HCT116 (cell line): Measurements from ENCODE around the gene MAN1A1. TPM values are rescaled to one million over a fixed set of nuclear protein-coding genes. Genes with fewer than 3 reads are reported as not detected.

Experiments
- ATAC-seq: fragments of 200-7000 bp; cut with Tn5 transposase; 2 replicates; pipeline ENCODE4 v1.9.1; 2020; ENCODE audit warnings: mild to moderate bottlenecking, moderate library complexity
- BruUV-seq: library from RNA; stranded (reverse); fragments of 400-500 nt; replicated peaks from 2 replicates; lab custom pipeline; 2021; lab: Mats Ljungman, UMichigan
- CTCF ChIA-PET: fragments of 300-600 bp; sonication (Branson Sonifier 250); formaldehyde crosslinking; loops from one replicate; lab custom pipeline; 2021; ENCODE audit warnings: antibody characterized with exemption; lab: Charles Lee
- POLR2A ChIA-PET: fragments of 300-600, 350-600 bp; sonication (Branson Sonifier 250); formaldehyde crosslinking; loops from one replicate; lab custom pipeline; 2021; ENCODE audit warnings: antibody characterized with exemption; lab: Charles Lee
- RAD21 ChIA-PET, 2 experiments: fragments of 300-600 bp; sonication (Branson Sonifier 250); formaldehyde crosslinking; loops; one replicate each; lab custom pipeline; 2023; ENCODE audit warnings: low total read pairs in 2 of 2; ENCODE audit not compliant: uncharacterized antibody in 2 of 2, unreplicated experiment in 2 of 2, low non-redundant PET in 1 of 2; lab: Charles Lee
- DNase-seq: peaks from one replicate; pipeline ENCODE4 v3.0.0-alpha.2; 2010; ENCODE audit warnings: low read depth, low spot score
- H2AFZ ChIP-seq: fragments of 200-600 bp; shearing (Covaris generic), sonication (generic); 2 replicates; pipeline ENCODE4 v1.6.1; 2017; ENCODE audit warnings: low read depth, mixed run types, mixed read lengths, antibody characterized with exemption, low read length; ENCODE audit not compliant: poor library complexity, severe bottlenecking
- H3K27ac ChIP-seq: 2 replicates; pipeline ENCODE4 v1.5.1; 2012; ENCODE audit warnings: low read depth, low read length
- H3K27me3 ChIP-seq: fragments of 200-600 bp; sonication (generic); 2 replicates; pipeline ENCODE4 v1.6.1; 2016; ENCODE audit warnings: mixed run types, low read length, mixed read lengths; ENCODE audit not compliant: insufficient read depth
- H3K36me3 ChIP-seq, 2 experiments: fragments of 200-500 bp in 1 of 2; fragments of 200-600 bp in 1 of 2; sonication (Bioruptor generic) in 1 of 2; sonication (generic) in 1 of 2; 2 replicates each; pipeline versions ENCODE4 v1.5.1 to v1.6.1; 2014 to 2016; ENCODE audit warnings: low read length in 2 of 2, inconsistent platforms in 1 of 2, mixed read lengths in 1 of 2, mixed run types in 1 of 2; ENCODE audit not compliant: insufficient read depth in 2 of 2, control insufficient read depth in 1 of 2
- H3K4me1 ChIP-seq, 2 experiments: fragments of 200-600 bp in 1 of 2; sonication (generic) in 1 of 2; 2 replicates each; pipeline versions ENCODE4 v1.5.1 to v1.6.1; 2012 to 2017; ENCODE audit warnings: low read length in 2 of 2, inconsistent platforms in 1 of 2, mild to moderate bottlenecking in 1 of 2, mixed read lengths in 1 of 2, mixed run types in 1 of 2, moderate library complexity in 1 of 2; ENCODE audit not compliant: insufficient read depth in 2 of 2, control insufficient read depth in 1 of 2
- H3K4me2 ChIP-seq: fragments of 200-600 bp; sonication (generic); 2 replicates; pipeline ENCODE4 v1.6.1; 2017; ENCODE audit warnings: mixed run types, low read length, mixed read lengths
- H3K4me3 ChIP-seq, 2 experiments: fragments of 200-600 bp in 1 of 2; sonication (generic) in 1 of 2; replicated peaks in 1 of 2; 2 replicates each; pipeline ENCODE4 v1.5.1; 2011 to 2016; ENCODE audit warnings: low read length in 2 of 2, control low read depth in 1 of 2, low read depth in 1 of 2, mild to moderate bottlenecking in 1 of 2, mixed read lengths in 1 of 2, mixed run types in 1 of 2
- H3K79me2 ChIP-seq: fragments of 200-600 bp; sonication (generic); 2 replicates; pipeline ENCODE4 v1.6.1; 2017; ENCODE audit warnings: mild to moderate bottlenecking, mixed run types, low read length, moderate library complexity, mixed read lengths; ENCODE audit not compliant: insufficient read depth
- H3K9ac ChIP-seq: fragments of 200-600 bp; sonication (generic); 2 replicates; pipeline ENCODE4 v1.6.1; 2016; ENCODE audit warnings: low read length, mixed read lengths
- H3K9me2 ChIP-seq: fragments of 200-600 bp; sonication (generic), shearing (Covaris generic); 2 replicates; pipeline ENCODE4 v1.6.1; 2017; ENCODE audit warnings: mixed run types, mild to moderate bottlenecking, moderate library complexity; ENCODE audit not compliant: insufficient read depth
- H3K9me3 ChIP-seq, 2 experiments: fragments of 200-500 bp in 1 of 2; fragments of 200-600 bp in 1 of 2; sonication (Bioruptor generic) in 1 of 2; sonication (generic) in 1 of 2; 2 replicates each; pipeline ENCODE4 v1.6.1; 2014 to 2017; ENCODE audit warnings: low read length in 2 of 2, mixed read lengths in 2 of 2, inconsistent platforms in 1 of 2, low read depth in 1 of 2, mild to moderate bottlenecking in 1 of 2, mixed run types in 1 of 2, moderate library complexity in 1 of 2; ENCODE audit not compliant: control insufficient read depth in 1 of 2, insufficient read depth in 1 of 2
- H4K20me1 ChIP-seq: fragments of 200-600 bp; sonication (generic), shearing (Covaris generic); 2 replicates; pipeline ENCODE4 v1.6.1; 2017; ENCODE audit warnings: mixed run types, mild to moderate bottlenecking, moderate library complexity; ENCODE audit not compliant: insufficient read depth
- CTCF ChIP-seq, 3 experiments: fragments of 200-600 bp in 1 of 3; sonication (generic) in 1 of 3; IDR thresholded peaks in 2 of 3; conservative IDR thresholded peaks in 1 of 3; 2 replicates each; pipeline ENCODE4 v1.5.1; 2012 to 2017; ENCODE audit warnings: low read depth in 2 of 3, low read length in 2 of 3, antibody characterized with exemption in 1 of 3, borderline replicate concordance in 1 of 3, control low read depth in 1 of 3, mild to moderate bottlenecking in 1 of 3, mixed read lengths in 1 of 3, mixed run types in 1 of 3, moderate library complexity in 1 of 3; ENCODE audit not compliant: insufficient read depth in 1 of 3
- ELF1 ChIP-seq: IDR thresholded peaks from 2 replicates; pipeline ENCODE4 v1.6.1; 2012; ENCODE audit warnings: low read depth, borderline replicate concordance
- EZH2 ChIP-seq: fragments of 200-600 bp; sonication (generic); IDR thresholded peaks from 2 replicates; pipeline ENCODE4 v1.6.1; 2017; ENCODE audit warnings: antibody characterized with exemption, mixed run types
- EZH2phosphoT487 ChIP-seq: fragments of 200-600 bp; IDR thresholded peaks from 2 replicates; pipeline ENCODE4 v1.6.1; 2018; ENCODE audit warnings: antibody characterized with exemption, borderline replicate concordance
- FOSL1 ChIP-seq: IDR thresholded peaks from 2 replicates; pipeline ENCODE4 v1.6.1; 2012; ENCODE audit warnings: low read depth
- JUND ChIP-seq: IDR thresholded peaks from 2 replicates; pipeline ENCODE4 v1.6.1; 2012
- MAX ChIP-seq: IDR thresholded peaks from 2 replicates; pipeline ENCODE4 v1.6.1; 2012
- POLR2A ChIP-seq: IDR thresholded peaks from 2 replicates; pipeline ENCODE4 v1.7.0; 2011; ENCODE audit warnings: borderline replicate concordance; ENCODE audit not compliant: insufficient read depth, insufficient read length; ENCODE audit errors: extremely low read depth
- POLR2AphosphoS5 ChIP-seq: IDR thresholded peaks from 2 replicates; pipeline ENCODE4 v1.6.1; 2011; ENCODE audit warnings: mild to moderate bottlenecking, low read depth, low read length, moderate library complexity
- REST ChIP-seq: IDR thresholded peaks from 2 replicates; pipeline ENCODE4 v1.6.1; 2012; ENCODE audit warnings: low read depth
- SIN3A ChIP-seq: IDR thresholded peaks from 2 replicates; pipeline ENCODE4 v1.6.1; 2012; ENCODE audit warnings: low read depth
- SP1 ChIP-seq: IDR thresholded peaks from 2 replicates; pipeline ENCODE4 v1.6.1; 2012; ENCODE audit warnings: low read depth
- YY1 ChIP-seq: IDR thresholded peaks from 2 replicates; pipeline ENCODE4 v1.6.1; 2011; ENCODE audit warnings: low read length, low read depth, moderate library complexity, mild to moderate bottlenecking; ENCODE audit not compliant: insufficient replicate concordance; ENCODE audit errors: extremely low read depth
- ZFX ChIP-seq: fragments of 450-650 bp; IDR thresholded peaks from 2 replicates; pipeline ENCODE4 v1.6.1; 2017
- intact Hi-C: fragments of 100-400 bp; cut with micrococcal nuclease; formaldehyde crosslinking; loops from 2 replicates; pipeline ENCODE4 v1.10.0; 2022
- total RNA-seq: library from RNA; stranded (reverse); gene quantifications from one replicate; pipeline ENCODE4 v1.2.1, GENCODE V29; 2021; ENCODE audit not compliant: unreplicated experiment

MAN1A1 gene
- total RNA-seq, 1 experiment from 2014 or later: 46.0 TPM

GRCh38 chr6:119161438-119161837 is 188.1 kb downstream of the MAN1A1 start:
- Histone ChIP-seq H3K36me3 (no peaks in the 10 kb centered on the region), H3K9me3 (no peaks in the 10 kb centered on the region), H4K20me1 (no peaks in the 10 kb centered on the region), H3K9me2 (no peaks in the 10 kb centered on the region), H3K4me2 (no peak overlapping the region), H3K4me1 (peaks cover 5 to 8% of the 10 kb centered on the region in 2 experiments; a peak in 3 of 4 replicates), H3K27ac (no peak overlapping the region), H2AFZ (no peak overlapping the region), H3K9ac (no peak overlapping the region), H3K4me3 (no peak overlapping the region), H3K79me2 (no peaks in the 10 kb centered on the region), H3K27me3 (no peaks in the 10 kb centered on the region)
- CTCF ChIA-PET: no interaction called here
- RAD21 ChIA-PET: no interaction called here
- BruUV-seq: no TSS peak
- intact Hi-C loops: no loop called here
- POLR2A ChIA-PET: no interaction called here
- ATAC-seq (peak; percentile 25; the same call in 1 of the 2 replicates), DNase-seq (no peak)
- TF ChIP-seq EZH2phosphoT487: no peak
- TF ChIP-seq YY1: no peak
- TF ChIP-seq POLR2AphosphoS5: no peak
- no peak for TF ChIP-seq REST
- no peak for TF ChIP-seq EZH2
- TF ChIP-seq FOSL1: no peak
- TF ChIP-seq CTCF (IDR thresholded peaks at IDR 0.05 in 2 of 3, conservative IDR thresholded peaks at IDR 0.05 in 1 of 3; ENCODE audit: borderline replicate concordance in 1 of 3, insufficient read depth in 1 of 3, low read depth in 2 of 3, low read length in 2 of 3): no peak
- TF ChIP-seq JUND: no peak
- no peak for TF ChIP-seq POLR2A
- no peak for TF ChIP-seq ZFX
- TF ChIP-seq ELF1: no peak
- TF ChIP-seq MAX: no peak
- TF ChIP-seq SIN3A: no peak
- no peak for TF ChIP-seq SP1
